Measurements from ENCODE around the gene ZNF438.

GRCh38 chr10:31058795-31059703 lies 27.4 kb upstream of the ZNF438 start:
- TF ChIP-seq, protein P1, sequence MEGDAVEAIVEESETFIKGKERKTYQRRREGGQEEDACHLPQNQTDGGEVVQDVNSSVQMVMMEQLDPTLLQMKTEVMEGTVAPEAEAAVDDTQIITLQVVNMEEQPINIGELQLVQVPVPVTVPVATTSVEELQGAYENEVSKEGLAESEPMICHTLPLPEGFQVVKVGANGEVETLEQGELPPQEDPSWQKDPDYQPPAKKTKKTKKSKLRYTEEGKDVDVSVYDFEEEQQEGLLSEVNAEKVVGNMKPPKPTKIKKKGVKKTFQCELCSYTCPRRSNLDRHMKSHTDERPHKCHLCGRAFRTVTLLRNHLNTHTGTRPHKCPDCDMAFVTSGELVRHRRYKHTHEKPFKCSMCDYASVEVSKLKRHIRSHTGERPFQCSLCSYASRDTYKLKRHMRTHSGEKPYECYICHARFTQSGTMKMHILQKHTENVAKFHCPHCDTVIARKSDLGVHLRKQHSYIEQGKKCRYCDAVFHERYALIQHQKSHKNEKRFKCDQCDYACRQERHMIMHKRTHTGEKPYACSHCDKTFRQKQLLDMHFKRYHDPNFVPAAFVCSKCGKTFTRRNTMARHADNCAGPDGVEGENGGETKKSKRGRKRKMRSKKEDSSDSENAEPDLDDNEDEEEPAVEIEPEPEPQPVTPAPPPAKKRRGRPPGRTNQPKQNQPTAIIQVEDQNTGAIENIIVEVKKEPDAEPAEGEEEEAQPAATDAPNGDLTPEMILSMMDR (IDR thresholded peaks at IDR 0.05), result no peak
- TF ChIP-seq POLR2A (IDR thresholded peaks at IDR 0.05), result no peak
